Upper lobe of left lung (tissue), 4 donors: Measurements from ENCODE around the gene KAT2B.

Experiments used
- EP300 ChIP-seq, 4 donors: sonication (generic); formaldehyde crosslinking; IDR thresholded peaks; one replicate each; pipeline ENCODE4 v1.5.1; 2017; ENCODE audit warnings: antibody characterized with exemption in 4 of 4, control low read depth in 2 of 4
- POLR2A ChIP-seq, 4 donors: fragments of 450-650 bp; IDR thresholded peaks; one replicate each; pipeline ENCODE4 v1.5.1; 2016 to 2017; ENCODE audit warnings: antibody characterized with exemption in 4 of 4, mild to moderate bottlenecking in 2 of 4
- POLR2AphosphoS5 ChIP-seq, 2 donors: sonication (generic); formaldehyde crosslinking; IDR thresholded peaks; one replicate each; pipeline ENCODE4 v1.5.1; 2017; ENCODE audit warnings: antibody characterized with exemption in 2 of 2
- TF ChIP-seq, protein P1 (sequence below), 6 experiments: fragments of 450-650 bp in 4 of 6; fragments of 200-600 bp in 2 of 6; sonication (generic) in 2 of 6; IDR thresholded peaks; one replicate each; pipeline ENCODE4 v1.5.1; 2016 to 2019; ENCODE audit warnings: antibody characterized with exemption in 6 of 6

DNA sequence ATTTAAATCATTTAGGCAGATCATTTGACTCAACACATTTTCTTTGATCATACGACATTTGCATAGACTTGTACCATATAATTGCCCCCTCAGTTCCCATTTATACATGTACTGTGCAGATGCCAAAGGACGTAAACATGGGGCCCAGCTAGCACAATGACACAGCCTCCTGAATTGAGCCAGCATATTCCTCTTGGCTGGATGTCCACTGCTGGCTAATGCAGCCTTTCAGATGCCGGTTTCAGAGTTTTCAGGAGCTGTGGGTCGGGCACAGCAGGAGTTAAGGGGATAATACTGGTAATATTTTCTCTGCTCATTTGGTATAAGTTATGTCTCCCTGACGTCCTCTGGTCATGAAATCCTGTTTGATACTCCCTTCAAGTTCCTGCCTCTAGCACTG lies 39.4 kb downstream of the KAT2B start:
- TF ChIP-seq, protein P1, sequence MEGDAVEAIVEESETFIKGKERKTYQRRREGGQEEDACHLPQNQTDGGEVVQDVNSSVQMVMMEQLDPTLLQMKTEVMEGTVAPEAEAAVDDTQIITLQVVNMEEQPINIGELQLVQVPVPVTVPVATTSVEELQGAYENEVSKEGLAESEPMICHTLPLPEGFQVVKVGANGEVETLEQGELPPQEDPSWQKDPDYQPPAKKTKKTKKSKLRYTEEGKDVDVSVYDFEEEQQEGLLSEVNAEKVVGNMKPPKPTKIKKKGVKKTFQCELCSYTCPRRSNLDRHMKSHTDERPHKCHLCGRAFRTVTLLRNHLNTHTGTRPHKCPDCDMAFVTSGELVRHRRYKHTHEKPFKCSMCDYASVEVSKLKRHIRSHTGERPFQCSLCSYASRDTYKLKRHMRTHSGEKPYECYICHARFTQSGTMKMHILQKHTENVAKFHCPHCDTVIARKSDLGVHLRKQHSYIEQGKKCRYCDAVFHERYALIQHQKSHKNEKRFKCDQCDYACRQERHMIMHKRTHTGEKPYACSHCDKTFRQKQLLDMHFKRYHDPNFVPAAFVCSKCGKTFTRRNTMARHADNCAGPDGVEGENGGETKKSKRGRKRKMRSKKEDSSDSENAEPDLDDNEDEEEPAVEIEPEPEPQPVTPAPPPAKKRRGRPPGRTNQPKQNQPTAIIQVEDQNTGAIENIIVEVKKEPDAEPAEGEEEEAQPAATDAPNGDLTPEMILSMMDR (IDR thresholded peaks at IDR 0.05) = no peak
- TF ChIP-seq POLR2A (IDR thresholded peaks at IDR 0.05) (no peak), POLR2AphosphoS5 (IDR thresholded peaks at IDR 0.05) (no peak), EP300 (IDR thresholded peaks at IDR 0.05) (no peak)
